GM19193 (cell line): Measurements from ENCODE around the gene SMPDL3B.

Experiments used
- POLR2A ChIP-seq: IDR thresholded peaks from 4 replicates; pipeline ENCODE4 v1.6.1; 2011; ENCODE audit not compliant: insufficient read depth, insufficient read length; ENCODE audit errors: extremely low read depth

The SMPDL3B gene

GRCh38 chr1:27934818-27935549, at the start of gene SMPDL3B:
Gene SMPDL3B (plus strand): TSS chr1:27935000. CDS start chr1:27935184, 184 bp downstream.
- no peak for TF ChIP-seq POLR2A

- TF ChIP-seq POLR2A = no peak
These were observed 49.7 kb upstream of the SMPDL3B start for GRCh38 chr1:27885114-27885528.

DNA sequence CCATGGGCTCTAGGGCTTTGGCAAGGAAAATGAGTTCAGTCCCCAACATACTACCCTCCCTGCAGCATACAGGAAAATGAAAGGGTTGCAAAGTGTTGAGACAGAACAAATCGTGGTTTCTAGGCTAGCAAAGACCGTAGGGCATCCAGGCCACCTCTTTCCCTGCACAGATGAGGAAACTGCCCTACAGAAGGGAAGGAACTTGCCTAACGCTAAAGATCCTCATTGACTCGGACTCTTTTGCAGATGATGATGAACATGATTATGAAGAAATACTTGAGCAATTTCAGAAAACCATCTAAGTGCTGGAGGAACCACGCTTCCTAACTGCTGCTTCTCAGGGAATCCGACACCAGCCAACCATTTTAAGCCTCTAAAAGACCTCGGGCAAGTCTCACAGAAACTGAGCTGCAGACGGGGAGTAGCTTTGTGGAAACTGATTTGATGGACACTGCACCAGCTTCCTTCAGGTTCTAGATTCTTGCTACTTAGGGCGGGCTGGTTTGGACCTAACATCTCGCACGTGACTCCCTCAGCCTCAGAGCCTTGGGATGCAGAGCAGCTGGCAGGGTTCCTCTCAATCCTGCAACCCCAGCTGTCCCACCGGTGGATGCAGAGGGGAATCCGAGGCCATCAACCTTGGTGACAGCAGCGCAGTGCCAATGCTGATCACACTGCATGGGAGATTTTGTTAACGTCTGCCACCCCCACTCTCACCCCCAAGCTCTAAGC, 49.0 kb upstream of the SMPDL3B start:
- no peak for TF ChIP-seq POLR2A

- TF ChIP-seq POLR2A = no peak
These were observed 48.5 kb upstream of the SMPDL3B start for GRCh38 chr1:27886353-27886679.

DNA sequence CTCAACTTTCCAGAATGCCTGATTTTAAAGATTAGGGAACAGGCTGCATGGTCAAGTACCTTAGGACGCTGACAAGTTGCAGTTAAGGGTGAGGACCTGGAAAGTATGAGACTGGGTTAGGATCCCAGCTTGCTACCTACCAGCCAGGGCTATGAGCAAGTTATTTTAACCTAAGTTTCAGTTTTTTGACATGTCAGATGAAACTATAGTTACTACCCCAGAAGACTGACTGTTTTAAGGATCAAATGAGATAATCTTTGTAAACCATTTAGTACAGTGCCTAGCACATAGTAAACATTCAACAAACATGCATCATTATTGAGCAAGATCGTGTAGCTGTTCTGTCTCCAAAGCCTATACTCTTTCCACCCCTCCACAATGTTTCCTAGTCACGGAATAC, 48.1 kb upstream of the SMPDL3B start:
- TF ChIP-seq POLR2A = no peak

GRCh38 chr1:27887215-27888021, 47.4 kb upstream of the SMPDL3B start:
- no peak for TF ChIP-seq POLR2A

GRCh38 chr1:27889506-27889905, 45.3 kb upstream of the SMPDL3B start:
- peak; percentile 30 for TF ChIP-seq POLR2A

DNA sequence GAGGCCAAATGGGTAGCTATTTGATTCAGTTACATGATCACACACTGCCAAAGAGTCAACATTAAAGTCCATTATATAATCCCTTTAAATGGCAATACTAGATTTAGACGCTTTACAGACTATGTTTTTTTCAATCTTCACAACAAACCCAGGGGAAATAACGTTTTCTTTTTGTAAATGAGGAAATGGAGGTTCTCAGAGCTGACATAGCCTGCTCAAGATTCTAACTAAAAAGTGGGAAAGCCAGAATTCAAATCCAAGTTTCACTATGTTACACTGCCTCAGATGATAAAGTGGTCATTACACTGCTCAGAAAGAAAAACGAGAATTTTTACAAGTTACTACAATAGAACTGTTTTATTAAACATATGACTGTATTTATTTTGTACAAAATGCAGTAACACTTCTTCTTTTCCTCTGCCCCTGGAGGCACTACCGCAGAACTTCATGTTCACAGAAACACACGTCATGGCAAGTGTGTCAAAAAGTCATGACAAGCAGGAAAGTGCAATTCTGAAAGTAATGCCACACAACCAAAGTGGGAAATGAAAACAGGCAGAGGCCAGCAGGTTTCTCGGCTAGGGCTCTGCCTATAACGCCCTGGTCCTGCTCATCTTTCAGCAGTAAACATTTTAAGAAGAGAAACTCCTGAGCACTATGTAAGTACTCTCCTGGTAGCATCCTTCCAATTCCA, 43.5 kb upstream of the SMPDL3B start:
- no peak for TF ChIP-seq POLR2A

DNA sequence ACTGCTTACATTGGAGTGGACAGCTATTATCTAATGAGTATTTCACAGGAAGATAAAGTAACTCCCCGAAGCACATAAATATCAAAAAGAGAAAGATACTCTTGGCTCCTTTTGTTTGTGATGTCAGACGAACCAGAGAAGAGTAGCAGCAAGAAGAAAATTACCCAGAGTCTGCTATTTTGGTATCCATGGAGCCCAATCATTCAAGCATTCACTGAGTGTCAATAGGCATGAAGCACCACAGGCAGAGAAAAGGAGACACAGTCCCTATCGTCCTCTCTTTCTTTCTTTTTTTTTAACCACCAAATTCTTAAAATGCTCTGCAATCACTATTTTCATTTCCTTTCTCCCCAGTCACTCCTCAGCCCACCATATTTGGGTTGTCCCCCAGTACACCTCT, 40.3 kb upstream of the SMPDL3B start:
- TF ChIP-seq POLR2A = no peak

DNA sequence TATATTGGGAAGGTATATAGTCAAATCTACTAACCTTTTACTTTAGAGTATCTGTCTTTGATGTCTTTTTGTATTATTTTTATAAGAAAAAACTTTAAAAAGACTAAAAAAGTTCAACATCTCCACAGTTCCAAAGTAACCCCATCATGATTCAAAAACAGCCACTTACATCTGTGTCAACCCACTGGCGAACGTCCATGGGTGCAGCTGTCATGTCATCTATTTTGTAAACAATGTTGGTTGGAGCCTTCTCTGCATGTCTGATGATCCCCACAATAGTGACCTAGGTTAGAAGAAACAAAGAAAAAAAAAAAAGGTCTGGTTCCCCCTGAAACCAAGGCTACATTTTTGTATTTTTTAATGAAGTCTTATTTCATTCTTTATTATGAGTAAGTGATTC, 28.0 kb upstream of the SMPDL3B start:
- TF ChIP-seq POLR2A = no peak

GRCh38 chr1:27912429-27912828, 22.4 kb upstream of the SMPDL3B start:
- no peak for TF ChIP-seq POLR2A

- no peak for TF ChIP-seq POLR2A
These were observed 19.7 kb upstream of the SMPDL3B start for GRCh38 chr1:27915082-27915575.

- no peak for TF ChIP-seq POLR2A
These were observed 12.5 kb upstream of the SMPDL3B start for GRCh38 chr1:27922272-27922671.

- TF ChIP-seq POLR2A = no peak
These were observed 6.4 kb upstream of the SMPDL3B start for GRCh38 chr1:27928216-27928954.
